Activated T-cell treated with anti-CD3 and anti-CD28 coated beads for 48 hours (primary cell): ENCODE results near the gene FMN1.

ENCODE experiments used
- DNase-seq: peaks from one replicate; pipeline ENCODE4 v3.0.0-alpha.2; 2020; ENCODE audit warnings: low read depth

FMN1 gene

GRCh38 chr15:32919749-32920414 is 274.6 kb downstream of the FMN1 start:
- no peak for DNase-seq

DNA sequence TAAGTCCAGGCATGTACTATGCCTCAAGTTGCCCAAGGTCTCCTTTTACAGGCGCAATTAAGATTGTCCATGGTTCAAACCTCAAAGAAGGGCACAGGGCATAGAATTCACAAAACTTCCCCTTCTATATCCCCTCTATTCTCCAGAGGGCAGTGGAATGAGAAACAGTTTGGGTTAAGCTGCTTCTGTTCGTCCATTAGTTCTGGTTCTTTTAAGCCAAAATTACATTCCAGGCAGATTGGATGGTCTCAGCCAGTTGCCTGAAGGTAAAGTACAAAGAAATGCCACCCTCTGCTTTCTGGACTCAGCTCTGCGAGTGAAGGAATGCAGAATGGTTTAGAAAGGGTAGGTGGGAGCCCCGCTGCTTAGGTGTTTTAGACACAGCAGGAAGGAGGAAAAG is 276.0 kb downstream of the FMN1 start:
- DNase-seq = no peak

DNA sequence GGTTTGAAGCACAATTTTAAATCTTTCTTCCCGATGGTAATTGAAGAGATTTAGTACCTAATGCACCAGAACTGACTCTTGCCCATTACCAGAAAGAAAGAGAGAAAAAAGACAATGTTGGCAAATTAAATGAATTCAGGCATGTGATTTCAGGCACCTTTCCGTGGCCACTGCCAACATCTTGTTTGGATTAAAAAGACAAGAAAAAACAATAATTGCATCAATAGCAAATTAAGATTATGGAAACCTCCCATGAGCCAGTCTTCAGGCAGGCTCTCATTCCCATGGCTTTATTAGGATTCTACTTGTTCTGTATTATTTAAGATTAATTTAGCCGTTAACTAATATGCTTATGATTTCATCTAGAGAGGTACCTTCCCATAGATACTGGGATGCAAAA is 283.7 kb downstream of the FMN1 start:
- no peak for DNase-seq

DNA sequence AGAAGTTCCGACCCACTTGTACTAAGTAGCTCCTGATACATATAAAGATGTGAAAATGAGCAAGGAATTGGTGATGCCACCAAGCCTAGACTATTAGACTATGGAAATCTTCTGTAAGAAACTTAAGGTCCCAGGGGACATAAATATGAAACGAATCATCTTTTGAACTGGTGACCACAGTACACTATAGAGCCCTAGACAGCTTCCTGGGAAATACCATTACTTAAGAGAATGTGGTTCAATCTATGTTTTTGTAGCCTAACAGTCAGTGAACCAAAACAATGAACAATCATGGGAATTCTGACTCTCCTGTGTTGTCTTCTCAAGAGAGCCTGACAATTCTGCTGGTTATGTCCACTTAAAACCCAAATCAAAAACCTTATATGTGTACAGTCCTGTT is 285.1 kb downstream of the FMN1 start:
- no peak for DNase-seq

- no peak for DNase-seq
Measured at GRCh38 chr15:32908872-32909271, 285.6 kb downstream of the FMN1 start.

DNA sequence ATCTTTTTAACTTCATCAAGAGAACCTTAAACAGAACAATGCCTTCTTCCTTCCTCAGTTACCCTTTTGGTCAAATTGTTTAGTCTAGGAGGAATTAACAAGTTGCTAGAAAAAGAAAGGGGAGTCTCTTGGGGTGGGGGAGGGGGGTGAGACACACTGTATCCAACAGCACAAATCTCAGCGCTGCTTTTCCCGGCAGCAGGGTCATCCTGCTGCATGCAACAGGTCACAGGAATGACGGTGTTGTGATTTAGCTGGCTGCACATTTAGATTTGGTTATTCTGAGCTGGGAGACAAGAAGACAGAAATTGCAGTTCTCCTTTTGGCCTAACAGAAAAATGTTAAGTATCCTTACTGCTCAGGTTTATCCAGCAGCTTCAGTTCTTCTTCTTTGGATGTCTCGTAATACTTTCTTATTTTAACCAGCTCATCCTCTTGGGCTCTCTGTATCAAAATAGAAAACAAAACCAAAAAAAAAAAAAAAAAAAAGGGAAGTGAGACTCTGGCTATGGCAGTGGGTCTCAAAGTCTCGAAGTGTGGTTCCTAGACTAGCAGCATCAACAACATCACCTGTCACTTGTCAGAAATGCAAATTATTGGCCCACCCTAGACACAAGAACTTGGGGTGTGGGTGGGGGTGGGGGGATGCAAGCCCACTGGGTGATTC is 286.2 kb downstream of the FMN1 start:
- no peak for DNase-seq

DNA sequence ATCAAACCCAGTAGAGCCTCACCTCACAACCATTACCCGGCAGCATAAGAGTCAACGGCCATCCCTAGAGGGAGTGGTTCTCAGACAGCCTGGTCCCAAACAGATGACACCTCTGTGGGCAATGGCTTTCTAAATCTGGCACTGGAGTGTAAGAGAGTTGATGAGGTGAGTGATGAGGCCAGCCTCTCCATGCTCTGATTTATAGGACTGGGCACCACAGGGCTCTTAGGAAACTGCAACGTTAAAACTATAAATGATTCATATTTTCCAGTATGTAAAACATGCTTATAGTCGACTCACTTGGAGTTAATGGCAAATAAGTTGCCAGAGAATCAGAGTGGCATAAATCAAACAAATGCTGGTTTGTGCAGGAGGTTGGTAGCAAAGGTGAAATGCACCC is 289.0 kb downstream of the FMN1 start:
- DNase-seq = no peak

DNA sequence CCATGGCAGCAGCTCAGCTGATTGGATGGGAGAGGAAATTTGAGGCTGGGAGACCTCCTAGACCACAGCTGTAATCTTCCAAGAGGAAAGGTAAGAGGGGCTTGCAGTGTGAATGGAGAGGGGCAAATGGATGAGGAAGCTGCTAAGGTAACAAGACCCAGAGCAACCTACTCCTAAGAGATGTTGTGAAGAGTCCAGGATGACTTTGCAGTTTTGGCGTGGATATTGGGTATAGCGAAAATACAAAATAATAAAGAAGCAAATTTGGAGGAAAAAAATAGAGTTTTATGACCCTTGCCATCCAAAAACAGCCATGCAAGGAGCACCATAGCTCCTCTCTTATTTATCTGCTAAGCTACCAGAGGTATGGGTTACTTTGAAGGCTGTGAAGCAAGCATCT is 290.1 kb downstream of the FMN1 start:
- DNase-seq = no peak

DNA sequence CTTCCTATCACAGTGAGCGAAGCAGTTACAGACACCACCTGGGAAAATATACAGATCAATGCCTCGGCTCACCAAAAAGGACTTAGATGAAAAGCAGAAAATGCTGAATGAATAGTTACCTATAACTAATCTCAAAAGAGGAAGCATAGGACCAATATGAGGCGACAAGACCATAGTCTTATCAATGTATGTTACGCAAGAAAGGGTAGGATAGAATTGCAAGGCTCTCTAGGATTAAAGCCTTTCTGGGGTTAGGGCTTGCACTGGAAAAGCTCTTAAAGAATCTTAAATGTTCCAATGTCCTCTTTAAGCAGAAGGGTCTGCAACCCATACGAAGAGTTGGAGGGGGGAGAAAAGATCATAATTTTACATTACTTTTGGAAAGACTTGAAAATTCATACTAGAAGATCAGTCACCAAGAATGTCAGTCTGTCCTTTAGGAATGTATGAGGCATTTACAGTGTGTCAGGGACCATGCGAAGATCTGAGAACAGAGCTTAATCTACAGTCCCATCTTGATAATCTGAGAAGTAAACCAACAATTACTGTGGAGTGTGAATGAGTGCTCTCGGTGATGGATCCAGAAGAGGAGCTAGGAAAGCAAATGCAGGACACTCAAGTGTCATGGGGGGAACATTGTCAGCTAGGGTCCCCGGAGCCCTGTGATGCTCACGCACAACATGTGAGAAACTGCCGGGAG is 290.8 kb downstream of the FMN1 start:
- no peak for DNase-seq

GRCh38 chr15:32901995-32902394 is 292.5 kb downstream of the FMN1 start:
- no peak for DNase-seq

GRCh38 chr15:32901192-32901591 is 293.3 kb downstream of the FMN1 start:
- DNase-seq = no peak

GRCh38 chr15:32899126-32899596 is 295.4 kb downstream of the FMN1 start:
- DNase-seq = no peak

- no peak for DNase-seq
Measured at GRCh38 chr15:32898414-32898813, 296.1 kb downstream of the FMN1 start.

DNA sequence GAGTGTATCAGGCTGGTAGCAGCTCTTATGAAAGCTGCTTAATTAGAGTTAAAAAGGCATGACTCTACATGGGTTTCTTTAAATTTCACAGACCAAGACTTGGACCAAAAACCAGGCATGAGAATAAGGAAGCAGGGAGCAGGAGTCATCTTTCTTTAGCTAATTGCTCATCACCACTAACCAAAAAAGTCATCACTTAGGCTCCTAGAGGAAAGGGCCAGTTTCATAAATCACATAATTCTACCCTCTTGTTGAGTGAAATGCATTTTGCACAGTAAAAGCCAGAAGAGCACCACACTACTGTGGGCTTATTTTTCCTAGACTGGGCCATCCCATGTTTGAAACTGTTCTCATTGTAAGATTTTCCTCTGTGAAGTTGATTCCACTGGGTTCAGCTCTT is 301.1 kb downstream of the FMN1 start:
- no peak for DNase-seq

- no peak for DNase-seq
Measured at GRCh38 chr15:32889214-32889613, 305.3 kb downstream of the FMN1 start.

DNA sequence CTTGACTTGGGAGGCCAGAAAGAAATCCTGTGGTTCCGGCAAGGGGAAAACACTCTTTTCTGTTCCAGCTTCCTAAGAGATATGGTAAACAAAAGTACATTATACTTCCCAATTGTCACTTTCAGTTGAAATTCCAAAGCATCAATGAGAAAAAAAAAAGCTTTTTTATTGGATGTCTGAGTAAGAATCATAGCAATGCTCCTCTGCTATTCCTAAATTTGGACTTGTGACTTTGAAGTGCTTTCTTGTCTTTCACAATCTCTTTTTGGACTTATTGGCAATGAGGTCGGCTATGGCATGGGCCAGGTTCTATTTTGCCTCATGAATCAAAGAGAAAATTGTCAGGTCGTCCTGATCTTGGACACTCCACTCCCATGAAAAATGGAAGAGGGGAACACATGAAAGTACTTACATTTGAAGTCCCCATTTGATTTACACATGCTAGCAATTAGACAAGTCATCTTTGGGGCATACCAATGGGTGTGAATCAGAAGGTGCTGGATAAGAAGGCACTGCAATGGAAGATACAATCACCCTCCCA is 306.2 kb downstream of the FMN1 start:
- DNase-seq = no peak

- DNase-seq = no peak
Measured at GRCh38 chr15:32887090-32887489, 307.4 kb downstream of the FMN1 start.

DNA sequence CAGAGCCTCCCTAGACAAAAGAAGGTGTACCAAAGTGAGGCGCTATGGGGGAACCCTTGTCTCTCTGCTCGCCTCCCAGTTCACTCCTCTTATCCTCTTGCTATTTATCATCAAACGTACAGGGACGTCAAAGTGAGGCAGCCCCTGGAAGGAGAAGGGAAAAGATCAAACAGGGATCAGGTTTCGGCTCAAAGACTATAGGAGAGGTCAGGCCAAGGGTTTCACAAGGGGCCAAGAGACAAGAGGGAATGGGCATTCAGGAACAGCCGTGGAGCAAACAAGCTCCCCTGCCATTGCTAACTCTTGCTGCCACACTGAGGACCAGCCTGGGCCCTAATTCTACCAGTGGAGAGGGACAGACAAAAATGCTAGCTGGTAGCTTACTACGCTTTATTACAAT is 308.1 kb downstream of the FMN1 start:
- no peak for DNase-seq

- no peak for DNase-seq
Measured at GRCh38 chr15:32885713-32886112, 308.8 kb downstream of the FMN1 start.

DNA sequence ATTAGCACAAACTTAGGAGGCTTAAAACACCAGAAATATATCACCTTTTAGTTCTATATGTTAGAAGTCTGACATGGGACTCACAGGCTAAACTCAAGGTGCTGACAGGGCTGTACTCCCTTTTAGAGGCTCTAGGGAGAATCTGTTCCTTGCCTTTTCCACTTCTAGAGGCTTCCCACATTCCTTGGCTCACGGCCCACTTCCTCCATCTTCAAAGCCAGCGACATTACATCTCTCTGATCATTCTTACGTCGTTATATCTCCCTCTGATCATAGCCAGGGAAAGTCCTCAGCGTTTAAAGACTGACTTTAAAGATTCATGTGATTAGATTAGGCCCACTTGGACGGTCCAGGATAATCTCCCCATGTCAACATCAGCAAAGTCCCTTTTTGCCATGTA is 310.4 kb downstream of the FMN1 start:
- DNase-seq = no peak

DNA sequence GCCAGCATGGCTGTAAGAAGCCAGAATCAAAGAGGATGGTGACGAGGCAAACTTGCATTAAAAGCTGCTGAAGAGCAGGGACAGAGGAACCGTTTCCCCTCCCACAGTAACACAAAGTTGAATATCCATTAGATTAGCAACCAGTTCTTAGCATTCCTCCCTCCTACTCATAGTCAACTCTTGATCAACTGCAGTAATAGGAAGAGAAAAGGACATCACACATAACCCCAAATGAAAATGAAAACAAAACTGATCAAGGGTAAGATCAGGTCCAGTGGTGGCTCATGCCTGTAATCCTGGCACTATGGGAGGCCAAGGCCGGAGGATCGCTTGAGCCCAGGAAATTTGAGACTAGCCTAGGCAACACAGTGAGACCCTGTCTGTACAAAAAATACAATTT is 311.6 kb downstream of the FMN1 start:
- DNase-seq = no peak

DNA sequence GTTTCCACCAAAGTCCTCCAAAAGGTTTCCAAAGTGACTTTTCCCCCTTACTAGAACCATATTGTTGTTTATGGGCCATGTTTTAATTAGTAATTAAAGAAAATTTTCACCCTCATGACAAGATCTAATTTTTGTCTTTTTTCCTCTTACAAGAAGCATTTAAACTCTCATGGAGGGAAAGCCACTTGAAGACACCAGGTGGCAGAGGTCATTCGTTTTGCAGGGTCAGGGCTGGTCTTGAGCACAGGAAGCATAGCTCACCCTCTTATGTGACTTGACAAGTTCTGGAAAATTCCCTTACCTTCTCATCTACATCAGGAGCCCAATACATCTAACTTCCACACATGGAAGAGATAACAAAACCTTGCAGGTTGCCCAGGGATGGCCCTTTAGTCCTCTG is 313.0 kb downstream of the FMN1 start:
- DNase-seq = no peak

DNA sequence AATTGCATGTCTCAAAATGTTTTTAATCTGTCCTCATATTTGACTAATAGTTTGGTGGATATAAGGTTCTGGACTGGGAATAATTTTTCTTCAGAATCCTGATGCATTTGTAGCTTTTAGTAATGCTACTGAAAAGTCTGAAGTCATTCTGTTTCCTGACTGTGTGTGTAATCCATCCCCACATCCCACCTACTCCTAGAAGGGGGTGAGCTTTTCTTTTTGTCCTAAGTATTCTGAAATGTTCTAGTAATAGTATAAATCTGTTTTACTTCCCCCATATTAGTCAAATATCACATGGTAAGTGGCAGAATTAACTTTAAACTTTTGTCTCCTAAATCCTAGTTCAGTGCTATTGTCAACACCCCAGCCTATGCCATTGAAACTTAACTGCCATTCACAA is 313.9 kb downstream of the FMN1 start:
- no peak for DNase-seq
